Colonic mucosa (tissue), 4 donors: ENCODE measurements around the gene ARMC5. TPM values are rescaled to one million over a fixed set of nuclear protein-coding genes. Genes with fewer than 3 reads are reported as not detected.

ENCODE experiments used
- DNase-seq: peaks from one replicate; pipeline ENCODE4 v3.0.0-alpha.2; 2020
- H3K27ac ChIP-seq: fragments of 200-600 bp; one replicate; pipeline ENCODE4 v1.8.0; 2021
- H3K27me3 ChIP-seq: fragments of 200-600 bp; one replicate; pipeline ENCODE4 v1.8.0; 2021
- H3K36me3 ChIP-seq: fragments of 200-600 bp; one replicate; pipeline ENCODE4 v1.8.0; 2021
- H3K4me1 ChIP-seq: fragments of 200-600 bp; one replicate; pipeline ENCODE4 v1.8.0; 2021; ENCODE audit warnings: mild to moderate bottlenecking
- H3K4me3 ChIP-seq: fragments of 200-600 bp; one replicate; pipeline ENCODE4 v1.8.0; 2021
- H3K9ac ChIP-seq, 2 donors: one replicate each; pipeline ENCODE4 v1.7.0; 2013; ENCODE audit warnings: control low read depth in 2 of 2, low read depth in 2 of 2, low read length in 2 of 2
- H3K9me3 ChIP-seq: fragments of 200-600 bp; one replicate; pipeline ENCODE4 v1.8.0; 2021
- CTCF ChIP-seq: fragments of 200-600 bp; IDR thresholded peaks from one replicate; pipeline ENCODE4 v1.8.0; 2022; ENCODE audit warnings: antibody characterized with exemption, mild to moderate bottlenecking
- intact Hi-C: fragments of 100-400 bp; cut with DNase I; formaldehyde crosslinking; loops from one replicate; pipeline ENCODE4 v1.14.1; 2022
- total RNA-seq, 2 donors: library from RNA; stranded (reverse); fragmentation: NEBNext Ultra II Directional in 1 of 2; extraction: Animal tissue kit (Norgen Biotek cat#: 25700) in 1 of 2; gene quantifications; one replicate each; pipeline ENCODE4 v1.2.1, GENCODE V29; 2021
- donor health status: healthy.
- donor health status: DM: no; HTN: no; CAD: no.
- donor health status: DM: no; HTN: no; CAD: no.

Gene ARMC5
- total RNA-seq, 2 donors from 2014 or later: 5.5 to 13.2 TPM

DNA sequence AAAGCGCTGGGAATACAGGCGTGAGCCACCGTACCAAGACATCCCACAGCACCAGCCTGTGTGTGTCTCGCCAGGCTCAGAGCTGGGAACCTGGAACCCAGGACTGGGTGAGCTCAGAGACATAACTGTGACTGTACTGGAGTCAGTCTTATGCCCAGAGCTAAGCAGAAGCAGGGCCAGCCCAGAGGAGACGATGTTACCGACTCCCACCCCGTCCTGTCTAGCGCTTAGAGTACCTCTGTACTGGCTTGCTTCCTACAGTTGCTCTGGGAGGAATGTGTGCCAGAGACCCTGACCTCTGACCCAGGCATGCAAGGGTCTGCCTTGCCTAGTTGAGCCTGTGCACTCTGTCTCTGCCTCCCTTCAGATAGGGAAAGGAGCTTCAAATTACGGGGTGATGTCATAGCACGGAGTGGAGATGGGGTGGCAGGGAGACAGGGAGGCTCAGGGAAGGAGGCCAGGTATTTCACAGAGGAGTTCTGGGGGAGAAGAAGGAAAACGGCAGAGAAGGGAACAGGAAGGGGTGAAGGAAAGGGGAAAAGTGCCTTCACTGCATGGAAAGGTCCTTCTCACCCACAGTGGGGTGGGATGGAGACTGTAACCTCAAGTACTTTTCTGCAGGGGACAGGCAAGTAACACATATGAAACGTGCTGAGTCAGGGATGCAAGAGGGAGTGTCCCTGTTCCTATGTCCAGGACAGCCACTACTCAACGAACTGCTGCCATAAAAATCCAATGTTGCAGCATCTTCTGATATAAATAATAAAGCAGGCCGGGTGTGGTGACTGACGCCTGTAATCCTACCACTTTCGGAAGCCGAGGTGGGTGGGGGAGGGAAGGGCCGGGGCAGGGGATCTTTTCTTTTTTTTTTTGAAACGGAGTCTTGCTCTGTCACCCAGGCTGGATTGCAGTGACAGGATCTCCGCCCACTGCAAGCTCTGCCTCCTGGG lies 5.8 kb upstream of the ARMC5 start:
- no peak for DNase-seq
- H3K9ac ChIP-seq: peak overlapping the region in 1 of 2 donors; percentile 26

DNA sequence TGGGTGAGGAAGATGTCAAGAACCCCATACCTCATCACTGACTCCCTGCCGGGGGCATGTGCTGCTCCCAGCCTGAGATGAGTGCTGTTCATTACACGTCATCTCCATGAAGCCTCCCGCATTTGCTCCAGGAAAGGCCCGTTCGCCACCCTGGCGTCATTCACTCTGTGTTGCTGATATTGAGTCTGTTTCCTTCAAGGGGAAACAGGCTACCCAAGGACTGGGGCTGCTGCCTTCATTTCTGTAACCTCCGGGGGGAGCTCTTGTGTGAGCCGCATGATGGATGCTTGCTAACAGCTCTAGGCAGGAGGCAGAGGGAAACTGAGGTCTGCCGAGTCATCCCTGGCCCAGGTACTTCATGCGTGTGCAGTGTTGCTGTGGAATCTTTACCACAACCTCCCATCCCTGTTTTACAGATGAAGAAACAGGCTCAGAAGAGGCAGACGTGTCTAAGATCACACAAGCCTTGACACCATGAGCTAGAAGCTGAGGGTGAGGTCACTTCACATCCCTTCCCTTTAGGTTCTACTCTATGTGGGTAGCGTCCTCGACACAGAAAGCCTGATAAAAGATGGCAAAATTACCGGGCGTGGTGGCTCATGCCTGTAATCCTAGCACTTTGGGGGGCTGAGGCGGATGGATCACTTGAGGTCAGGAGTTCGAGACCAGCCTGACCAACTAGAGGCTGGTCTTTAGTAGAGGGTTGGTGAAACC lies 3.5 kb upstream of the ARMC5 start:
- intact Hi-C loops: loop anchor here (10.0 kb wide), 2 partner anchors 271 to 409 kb away; partner anchors contain the start of gene FUS
- DNase-seq: no peak
- TF ChIP-seq CTCF: no peak
- Histone ChIP-seq H3K4me3 (no peak overlapping the region), H3K4me1 (peaks cover 27% of the 10 kb centered on the region), H3K36me3 (no peaks in the 10 kb centered on the region), H3K9ac (peak overlapping the region in 1 of 2 donors; percentile 45), H3K27me3 (no peaks in the 10 kb centered on the region), H3K27ac (no peak overlapping the region), H3K9me3 (no peaks in the 10 kb centered on the region)

More for the DNA sequence above, 5.8 kb upstream of the ARMC5 start:
- no peaks in the 10 kb centered on the region for H3K9me3 ChIP-seq
- no peaks in the 10 kb centered on the region for H3K36me3 ChIP-seq
- peaks cover 22% of the 10 kb centered on the region for H3K4me1 ChIP-seq
- H3K27ac ChIP-seq: peak overlapping the region; percentile 27
- H3K27me3 ChIP-seq: no peaks in the 10 kb centered on the region
- intact Hi-C loops: loop anchor here (10.0 kb wide), 2 partner anchors 269 to 411 kb away; partner anchors contain the start of gene FUS
- no peak overlapping the region for H3K4me3 ChIP-seq
- TF ChIP-seq CTCF: no peak

GRCh38 chr16:31456988-31457360 lies 2.3 kb upstream of the ARMC5 start:
- H3K36me3 ChIP-seq: no peaks in the 10 kb centered on the region
- peaks cover 27% of the 10 kb centered on the region for H3K4me1 ChIP-seq
- H3K4me3 ChIP-seq: no peak overlapping the region
- H3K27me3 ChIP-seq: no peaks in the 10 kb centered on the region
- DNase-seq: no peak
- no peak overlapping the region for H3K9ac ChIP-seq
- TF ChIP-seq CTCF: no peak
- H3K9me3 ChIP-seq: no peaks in the 10 kb centered on the region
- intact Hi-C loops: loop anchor here (10.0 kb wide), 2 partner anchors 272 to 408 kb away; partner anchors contain the start of gene FUS
- H3K27ac ChIP-seq: no peak overlapping the region

- intact Hi-C loops: loop anchor here (10.0 kb wide), 2 partner anchors 273 to 407 kb away; partner anchors contain the start of gene FUS
- H3K27me3 ChIP-seq: no peaks in the 10 kb centered on the region
- peak overlapping the region; percentile 71 for H3K4me3 ChIP-seq
- H3K9ac ChIP-seq: peak overlapping the region; percentile 84 to 97
- peaks cover 27% of the 10 kb centered on the region for H3K4me1 ChIP-seq
- peak; percentile 67 for DNase-seq
- H3K27ac ChIP-seq: peak overlapping the region; percentile 91
- no peaks in the 10 kb centered on the region for H3K9me3 ChIP-seq
- no peak for TF ChIP-seq CTCF
- H3K36me3 ChIP-seq: no peaks in the 10 kb centered on the region
Observed at GRCh38 chr16:31458073-31458843, 1.0 kb upstream of the ARMC5 start.
